GM15510 (cell line): ENCODE results near the gene ARSB.

ENCODE experiments used
- POLR2A ChIP-seq: IDR thresholded peaks from 3 replicates; pipeline ENCODE4 v1.6.1; 2011; ENCODE audit warnings: borderline replicate concordance; ENCODE audit not compliant: insufficient read length; ENCODE audit errors: extremely low read depth

Gene ARSB

GRCh38 chr5:78972654-78973428, 12.3 kb downstream of the ARSB start:
- TF ChIP-seq POLR2A = no peak

DNA sequence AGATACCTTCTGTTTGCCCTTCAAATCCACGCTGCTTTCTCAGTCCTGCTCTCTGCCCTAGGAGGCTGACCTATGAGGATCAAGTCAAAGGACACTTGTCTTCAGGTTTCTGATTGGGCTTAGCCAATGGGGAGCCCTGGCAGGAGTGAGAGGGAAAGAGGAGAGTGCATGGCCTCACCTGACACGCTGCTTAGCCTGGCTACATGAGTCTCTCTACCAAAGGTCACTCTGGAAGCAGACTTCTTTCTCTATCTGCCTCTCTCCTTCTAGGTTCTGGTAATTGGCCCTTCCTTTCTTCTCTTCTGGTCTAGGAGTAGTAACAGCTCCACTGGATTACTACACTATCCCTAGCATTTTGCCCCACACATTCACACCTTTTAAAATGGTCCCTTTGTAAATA, 13.1 kb downstream of the ARSB start:
- TF ChIP-seq POLR2A = no peak

DNA sequence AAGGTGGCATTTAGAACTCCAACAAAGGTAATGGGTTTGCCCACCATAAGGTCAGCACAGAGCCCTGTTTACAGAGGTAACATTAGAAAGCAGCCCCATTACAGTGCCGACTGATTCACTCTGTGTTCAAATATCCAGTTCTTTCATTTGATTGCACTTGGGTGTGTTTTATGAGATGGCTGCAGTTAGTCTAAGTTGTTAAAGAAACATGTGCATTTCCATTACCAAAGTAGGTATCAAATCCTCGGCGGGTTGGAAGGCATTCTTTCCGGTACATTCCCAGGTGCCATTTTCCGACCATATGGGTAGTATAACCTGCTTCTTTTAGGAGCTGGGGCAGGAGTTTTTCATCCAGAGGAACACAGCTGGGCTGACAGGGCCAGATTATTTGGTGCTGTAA, 16.3 kb downstream of the ARSB start:
- TF ChIP-seq POLR2A = no peak

DNA sequence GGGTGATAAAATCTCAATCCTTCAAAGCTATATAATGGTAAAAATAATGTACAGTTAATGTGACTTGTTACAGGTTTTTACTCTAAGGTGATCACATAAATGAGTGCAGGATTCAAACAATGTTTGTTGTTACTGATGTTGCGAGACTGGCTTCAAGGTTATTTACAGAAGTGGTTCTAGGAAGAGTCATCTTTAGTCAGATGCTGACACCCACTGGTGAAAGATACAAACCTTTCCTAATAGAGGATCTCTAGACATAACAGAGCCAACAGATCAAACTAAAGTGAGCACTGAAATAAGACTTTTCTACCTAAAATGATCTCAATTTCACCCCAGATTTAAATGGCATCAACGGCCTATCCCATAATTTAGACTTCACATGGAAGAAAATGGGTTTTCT, 20.2 kb downstream of the ARSB start:
- no peak for TF ChIP-seq POLR2A

GRCh38 chr5:78961743-78962142, 23.4 kb downstream of the ARSB start:
- TF ChIP-seq POLR2A = no peak

- TF ChIP-seq POLR2A = no peak
Measured at GRCh38 chr5:78959767-78960166, 25.3 kb downstream of the ARSB start.

DNA sequence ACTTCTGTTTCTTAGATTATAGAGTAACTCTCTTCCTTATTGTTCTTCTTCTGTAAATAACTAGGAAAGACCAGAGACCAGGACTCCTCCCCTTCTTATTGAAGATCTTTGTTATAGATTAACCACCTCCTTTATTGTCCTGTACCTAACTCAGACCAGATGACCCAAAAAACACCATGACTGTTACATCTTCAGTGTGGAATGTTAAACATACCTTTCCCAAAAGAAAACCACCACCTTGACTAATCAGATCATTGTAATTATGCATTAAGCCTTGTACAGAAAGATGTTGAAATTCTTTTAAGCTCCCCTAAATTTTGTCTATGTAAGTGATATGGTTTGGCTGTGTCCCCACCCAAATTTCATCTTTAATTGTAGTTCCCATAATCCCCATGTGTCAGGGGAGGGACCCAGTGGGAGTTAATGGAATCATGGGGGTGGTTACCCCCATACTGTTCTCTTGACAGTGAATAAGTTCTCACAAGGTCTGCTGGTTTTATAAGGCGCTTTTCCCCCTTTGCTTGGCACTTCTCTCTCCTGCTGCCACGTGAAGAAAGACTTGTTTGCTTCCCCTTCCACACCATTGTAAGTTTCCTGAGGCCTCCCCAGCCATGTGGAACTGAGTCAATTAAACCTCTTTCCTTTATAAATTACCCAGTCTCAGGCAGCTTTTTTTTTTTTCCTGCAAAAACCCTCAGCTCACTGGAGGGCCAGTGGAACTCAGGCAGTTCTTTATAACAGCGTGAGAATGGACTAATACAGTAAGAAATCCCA, 26.3 kb downstream of the ARSB start:
- no peak for TF ChIP-seq POLR2A

DNA sequence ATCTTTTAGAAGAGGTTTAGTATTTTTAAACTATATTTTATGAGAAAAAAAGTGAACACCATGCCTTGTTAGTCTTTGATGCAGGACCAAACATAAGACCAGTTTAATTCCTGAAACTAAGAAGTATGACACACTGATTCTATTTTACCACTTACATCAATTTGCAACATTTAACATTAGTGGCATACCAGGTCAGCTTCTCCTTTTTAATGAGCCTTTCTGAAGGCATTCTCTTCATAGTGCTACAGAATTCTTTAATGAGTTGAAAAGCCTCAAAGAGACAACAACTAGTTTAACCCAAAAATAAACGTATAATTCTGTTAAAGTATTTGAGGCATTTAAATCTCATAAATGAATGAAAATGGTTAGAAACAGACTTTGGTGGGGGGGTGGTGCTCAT, 28.2 kb downstream of the ARSB start:
- no peak for TF ChIP-seq POLR2A

GRCh38 chr5:78953092-78953800, 31.9 kb downstream of the ARSB start:
- no peak for TF ChIP-seq POLR2A

GRCh38 chr5:78930721-78931120, 54.4 kb downstream of the ARSB start:
- TF ChIP-seq POLR2A = no peak

- TF ChIP-seq POLR2A = no peak
Measured at GRCh38 chr5:78929833-78930232, 55.3 kb downstream of the ARSB start.

DNA sequence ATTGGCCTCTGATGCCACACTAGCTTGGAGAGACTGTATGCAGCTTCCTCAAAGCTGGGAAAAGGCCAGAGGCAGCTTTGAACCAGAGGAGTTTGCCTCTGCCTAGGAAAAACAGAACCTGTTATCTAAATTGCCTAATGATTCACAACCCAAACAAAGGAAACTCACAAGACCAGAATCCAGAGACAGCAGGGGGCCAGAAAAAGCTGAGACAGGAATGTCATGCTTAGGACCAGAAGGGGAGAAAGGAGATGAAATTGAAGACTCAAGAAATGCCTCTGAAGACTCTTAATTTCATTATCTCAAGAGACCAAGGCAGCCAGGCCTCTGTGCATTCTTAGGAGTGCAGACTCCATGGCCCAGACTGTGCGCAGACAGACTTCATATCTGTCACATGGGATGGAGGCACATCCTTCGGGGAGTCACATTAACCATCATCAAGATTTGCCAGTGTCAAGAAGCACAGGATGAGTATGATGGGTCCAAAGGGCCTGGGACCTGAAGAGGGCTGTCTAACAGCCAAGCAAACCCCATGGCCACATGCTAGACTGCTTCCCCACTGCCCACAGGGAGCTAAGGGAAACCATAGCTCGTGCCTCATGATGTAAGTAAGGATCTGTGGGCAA, 57.3 kb downstream of the ARSB start:
- TF ChIP-seq POLR2A = no peak

DNA sequence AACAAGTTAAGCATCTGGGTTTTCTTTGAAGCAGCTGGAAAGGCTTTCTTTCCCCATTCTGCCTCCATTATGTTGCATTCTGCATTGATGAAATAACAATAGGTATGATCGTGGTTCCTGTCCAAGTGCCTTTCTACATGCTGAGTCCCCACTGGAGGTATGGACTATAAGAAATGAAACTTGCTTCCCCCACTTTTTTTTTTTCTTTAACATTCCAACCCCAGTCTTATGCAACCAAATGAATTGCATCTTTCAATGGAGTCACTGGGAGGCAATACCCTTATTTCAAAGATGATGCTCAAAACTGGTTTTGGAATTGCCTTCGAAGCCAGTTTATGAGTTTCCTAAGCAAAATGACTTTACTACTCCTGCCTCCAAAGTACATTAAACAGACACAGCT, 58.9 kb downstream of the ARSB start:
- TF ChIP-seq POLR2A = no peak

GRCh38 chr5:78925129-78925876, 59.8 kb downstream of the ARSB start:
- TF ChIP-seq POLR2A = no peak
